Gastrocnemius medialis (tissue), 4 donors: ENCODE data around the gene PLEKHG1. TPM values are rescaled to one million over a fixed set of nuclear protein-coding genes. Genes with fewer than 3 reads are reported as not detected.

Source experiments
- ATAC-seq, 2 donors: fragments of 150-250 bp; one replicate each; pipeline ENCODE4 v1.9.1; 2016
- DNase-seq, 2 donors: peaks; one replicate each; pipeline ENCODE4 v3.0.0-alpha.2; 2019
- H3K27ac ChIP-seq, 4 donors: fragments of 200-600 bp; sonication (generic); 1 replicate in 1 of 4; 2 replicates in 3 of 4; pipeline ENCODE4 v1.5.1; 2016 to 2018; ENCODE audit warnings: mild to moderate bottlenecking in 2 of 4, moderate library complexity in 1 of 4
- H3K27me3 ChIP-seq, 3 donors: fragments of 200-600 bp; sonication (generic) in 2 of 3; 1 replicate in 1 of 3; 2 replicates in 2 of 3; pipeline versions ENCODE4 v1.5.1 to v1.6.0; 2016 to 2019; ENCODE audit warnings: mild to moderate bottlenecking in 1 of 3, moderate library complexity in 1 of 3
- H3K36me3 ChIP-seq, 2 donors: fragments of 200-600 bp; sonication (generic) in 1 of 2; one replicate each; pipeline ENCODE4 v1.5.1; 2017 to 2018
- H3K4me1 ChIP-seq, 2 donors: fragments of 200-600 bp; sonication (generic) in 1 of 2; one replicate each; pipeline ENCODE4 v1.5.1; 2016 to 2017; ENCODE audit warnings: mild to moderate bottlenecking in 2 of 2
- H3K4me3 ChIP-seq, 4 donors: fragments of 200-600 bp; sonication (generic) in 3 of 4; 1 replicate in 1 of 4; 2 replicates in 3 of 4; pipeline ENCODE4 v1.5.1; 2016 to 2019; ENCODE audit warnings: mild to moderate bottlenecking in 2 of 4
- H3K9me3 ChIP-seq, 3 donors: fragments of 200-600 bp; sonication (generic) in 2 of 3; 1 replicate in 1 of 3; 2 replicates in 2 of 3; pipeline ENCODE4 v1.5.1; 2016 to 2019
- POLR2A ChIP-seq, 2 donors: fragments of 450-650 bp; IDR thresholded peaks; one replicate each; pipeline ENCODE4 v1.6.1; 2017; ENCODE audit warnings: antibody characterized with exemption in 2 of 2, mild to moderate bottlenecking in 2 of 2, moderate library complexity in 2 of 2
- in situ Hi-C, 4 donors: fragments of 200-750 bp; cut with MboI; loops; one replicate each; pipeline versions ENCODE4 v1.15.0 to v1.8.0; 2017; ENCODE audit warnings: low sequenced_read_pairs in 4 of 4
- intact Hi-C: fragments of 100-400 bp; cut with DNase I; formaldehyde crosslinking; loops from one replicate; pipeline ENCODE4 v1.15.1; 2023; ENCODE audit warnings: low total_unique reads
- total RNA-seq, 4 donors: library from RNA; depleted of rRNA; stranded (reverse); fragments of >200 nt; gene quantifications; one replicate each; pipeline versions ENCODE4 v1.1.0 to v1.2.3, GENCODE V29; 2016
- TF ChIP-seq, protein P1 (sequence below), 5 experiments: fragments of 450-650 bp in 3 of 5; fragments of 200-600 bp in 2 of 5; sonication (generic) in 2 of 5; IDR thresholded peaks in 4 of 5; conservative IDR thresholded peaks in 1 of 5; 1 replicate in 4 of 5; 2 replicates in 1 of 5; pipeline ENCODE4 v1.5.1; 2016 to 2019; ENCODE audit warnings: antibody characterized with exemption in 5 of 5, mild to moderate bottlenecking in 3 of 5, moderate library complexity in 3 of 5

PLEKHG1 gene
- total RNA-seq, 4 donors from 2014 or later = 2.3 to 7.7 (median 4.4) TPM

GRCh38 chr6:150607329-150607650, 7.6 kb downstream of the PLEKHG1 start:
- in situ Hi-C loops (no loop called here), intact Hi-C loops (loop anchor here (10.0 kb wide), 1 partner anchor 208 kb away; no protein-coding TSS in a partner anchor)
- Histone ChIP-seq H3K4me3 (no peak overlapping the region), H3K36me3 (no peaks in the 10 kb centered on the region), H3K27ac (no peak overlapping the region), H3K27me3 (peaks cover under 1 to 4% (median 2%) of the 10 kb centered on the region in 3 donors), H3K9me3 (no peaks in the 10 kb centered on the region), H3K4me1 (no peaks in the 10 kb centered on the region)
- ATAC-seq (no peak), DNase-seq (no peak)
- no peak for TF ChIP-seq POLR2A (IDR thresholded peaks at IDR 0.05)

GRCh38 chr6:150610584-150610983, 10.9 kb downstream of the PLEKHG1 start:
- TF ChIP-seq, protein P1, sequence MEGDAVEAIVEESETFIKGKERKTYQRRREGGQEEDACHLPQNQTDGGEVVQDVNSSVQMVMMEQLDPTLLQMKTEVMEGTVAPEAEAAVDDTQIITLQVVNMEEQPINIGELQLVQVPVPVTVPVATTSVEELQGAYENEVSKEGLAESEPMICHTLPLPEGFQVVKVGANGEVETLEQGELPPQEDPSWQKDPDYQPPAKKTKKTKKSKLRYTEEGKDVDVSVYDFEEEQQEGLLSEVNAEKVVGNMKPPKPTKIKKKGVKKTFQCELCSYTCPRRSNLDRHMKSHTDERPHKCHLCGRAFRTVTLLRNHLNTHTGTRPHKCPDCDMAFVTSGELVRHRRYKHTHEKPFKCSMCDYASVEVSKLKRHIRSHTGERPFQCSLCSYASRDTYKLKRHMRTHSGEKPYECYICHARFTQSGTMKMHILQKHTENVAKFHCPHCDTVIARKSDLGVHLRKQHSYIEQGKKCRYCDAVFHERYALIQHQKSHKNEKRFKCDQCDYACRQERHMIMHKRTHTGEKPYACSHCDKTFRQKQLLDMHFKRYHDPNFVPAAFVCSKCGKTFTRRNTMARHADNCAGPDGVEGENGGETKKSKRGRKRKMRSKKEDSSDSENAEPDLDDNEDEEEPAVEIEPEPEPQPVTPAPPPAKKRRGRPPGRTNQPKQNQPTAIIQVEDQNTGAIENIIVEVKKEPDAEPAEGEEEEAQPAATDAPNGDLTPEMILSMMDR (IDR thresholded peaks at IDR 0.05 in 4 of 5, conservative IDR thresholded peaks at IDR 0.05 in 1 of 5) = no peak
- no peak for TF ChIP-seq POLR2A (IDR thresholded peaks at IDR 0.05)
- ATAC-seq (no peak), DNase-seq (no peak)
- H3K36me3 ChIP-seq = no peaks in the 10 kb centered on the region
- H3K4me3 ChIP-seq = no peak overlapping the region
- intact Hi-C loops (no loop called here), in situ Hi-C loops (no loop called here)
- no peaks in the 10 kb centered on the region for H3K4me1 ChIP-seq
- no peak overlapping the region for H3K27ac ChIP-seq
- H3K9me3 ChIP-seq = no peaks in the 10 kb centered on the region
- H3K27me3 ChIP-seq = no peaks in the 10 kb centered on the region

DNA sequence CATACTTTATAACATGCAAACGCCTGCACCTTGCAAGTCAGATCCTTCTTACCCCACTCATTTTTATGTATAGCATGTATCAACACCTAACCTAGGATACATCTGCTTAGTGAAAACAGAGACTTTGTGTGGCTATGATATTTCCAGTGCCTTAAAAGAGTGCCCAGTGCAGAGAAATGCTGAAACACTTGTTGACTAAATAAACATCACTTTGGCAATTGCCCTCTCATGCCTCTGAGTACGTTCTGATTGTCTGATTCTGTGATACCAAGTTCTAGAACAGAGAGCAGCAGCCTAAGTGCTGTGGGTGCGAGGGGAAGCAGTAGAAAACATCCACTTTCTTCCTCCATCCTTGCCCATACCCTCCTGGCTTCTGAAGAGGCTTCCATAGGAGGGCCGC, 13.6 kb downstream of the PLEKHG1 start:
- Histone ChIP-seq H3K27ac (no peak overlapping the region), H3K27me3 (no peaks in the 10 kb centered on the region), H3K9me3 (no peaks in the 10 kb centered on the region), H3K4me1 (peaks cover 0 to 3% of the 10 kb centered on the region in 2 donors), H3K36me3 (no peaks in the 10 kb centered on the region), H3K4me3 (no peak overlapping the region)
- intact Hi-C loops = no loop called here
- TF ChIP-seq, protein P1 (IDR thresholded peaks at IDR 0.05 in 4 of 5, conservative IDR thresholded peaks at IDR 0.05 in 1 of 5) = no peak
- no peak for TF ChIP-seq POLR2A (IDR thresholded peaks at IDR 0.05)
- DNase-seq (no peak), ATAC-seq (no peak)
- in situ Hi-C loops = no loop called here

DNA sequence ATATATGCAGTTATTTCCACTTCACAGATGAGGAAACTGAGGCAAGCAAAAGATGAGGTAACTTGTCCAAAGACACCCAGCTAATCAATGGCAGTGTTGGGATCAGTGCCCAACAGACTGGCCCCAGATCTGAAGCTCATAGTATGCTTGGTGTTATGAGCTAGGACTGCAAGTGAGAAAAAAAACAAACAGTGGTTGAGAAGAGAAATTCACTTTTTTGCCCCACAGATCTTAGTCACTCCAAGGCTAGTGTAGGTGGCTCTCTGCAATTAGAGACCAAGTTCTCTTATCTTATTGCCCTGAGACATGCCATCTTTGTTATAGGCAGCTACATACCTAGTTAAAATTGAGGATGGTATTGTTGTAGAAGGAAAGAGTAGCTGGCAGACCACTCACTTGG, 16.3 kb downstream of the PLEKHG1 start:
- Histone ChIP-seq H3K27ac (no peak overlapping the region), H3K36me3 (no peaks in the 10 kb centered on the region), H3K27me3 (no peaks in the 10 kb centered on the region), H3K4me1 (peaks cover 0 to 3% of the 10 kb centered on the region in 2 donors), H3K9me3 (no peaks in the 10 kb centered on the region), H3K4me3 (no peak overlapping the region)
- TF ChIP-seq, protein P1 (IDR thresholded peaks at IDR 0.05 in 4 of 5, conservative IDR thresholded peaks at IDR 0.05 in 1 of 5) = no peak
- TF ChIP-seq POLR2A (IDR thresholded peaks at IDR 0.05) = no peak
- DNase-seq = no peak
- no peak for ATAC-seq
- intact Hi-C loops (no loop called here), in situ Hi-C loops (no loop called here)

- DNase-seq (no peak), ATAC-seq (no peak)
- intact Hi-C loops (no loop called here), in situ Hi-C loops (no loop called here)
- no peaks in the 10 kb centered on the region for H3K36me3 ChIP-seq
- H3K27ac ChIP-seq = no peak overlapping the region
- no peaks in the 10 kb centered on the region for H3K9me3 ChIP-seq
- TF ChIP-seq, protein P1 (IDR thresholded peaks at IDR 0.05 in 4 of 5, conservative IDR thresholded peaks at IDR 0.05 in 1 of 5) = no peak
- H3K4me1 ChIP-seq = peaks cover 0 to 3% of the 10 kb centered on the region in 2 donors
- H3K4me3 ChIP-seq = no peak overlapping the region
- no peaks in the 10 kb centered on the region for H3K27me3 ChIP-seq
These were observed 16.9 kb downstream of the PLEKHG1 start for GRCh38 chr6:150616586-150616985.
